A673 (cell line): ENCODE results near the gene VPS52.

Experiments
- EZH2 ChIP-seq: fragments of 200-600 bp; sonication (generic); IDR thresholded peaks from 2 replicates; pipeline ENCODE4 v1.6.1; 2017; ENCODE audit warnings: borderline replicate concordance, low read depth, mild to moderate bottlenecking, mixed read lengths, antibody characterized with exemption, low read length; ENCODE audit not compliant: poor library complexity, severe bottlenecking
- TF ChIP-seq, protein P1 (sequence below): fragments of 300-800, 200-600 bp; sonication (generic); conservative IDR thresholded peaks from 2 replicates; pipeline ENCODE4 v1.5.1; 2017; ENCODE audit warnings: low read depth, mild to moderate bottlenecking, antibody characterized with exemption, low read length, moderate library complexity, mixed read lengths

- no peak for TF ChIP-seq EZH2
- TF ChIP-seq, protein P1, sequence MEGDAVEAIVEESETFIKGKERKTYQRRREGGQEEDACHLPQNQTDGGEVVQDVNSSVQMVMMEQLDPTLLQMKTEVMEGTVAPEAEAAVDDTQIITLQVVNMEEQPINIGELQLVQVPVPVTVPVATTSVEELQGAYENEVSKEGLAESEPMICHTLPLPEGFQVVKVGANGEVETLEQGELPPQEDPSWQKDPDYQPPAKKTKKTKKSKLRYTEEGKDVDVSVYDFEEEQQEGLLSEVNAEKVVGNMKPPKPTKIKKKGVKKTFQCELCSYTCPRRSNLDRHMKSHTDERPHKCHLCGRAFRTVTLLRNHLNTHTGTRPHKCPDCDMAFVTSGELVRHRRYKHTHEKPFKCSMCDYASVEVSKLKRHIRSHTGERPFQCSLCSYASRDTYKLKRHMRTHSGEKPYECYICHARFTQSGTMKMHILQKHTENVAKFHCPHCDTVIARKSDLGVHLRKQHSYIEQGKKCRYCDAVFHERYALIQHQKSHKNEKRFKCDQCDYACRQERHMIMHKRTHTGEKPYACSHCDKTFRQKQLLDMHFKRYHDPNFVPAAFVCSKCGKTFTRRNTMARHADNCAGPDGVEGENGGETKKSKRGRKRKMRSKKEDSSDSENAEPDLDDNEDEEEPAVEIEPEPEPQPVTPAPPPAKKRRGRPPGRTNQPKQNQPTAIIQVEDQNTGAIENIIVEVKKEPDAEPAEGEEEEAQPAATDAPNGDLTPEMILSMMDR, result no peak
Measured at GRCh38 chr6:33321227-33321626, 49.6 kb upstream of the VPS52 start.
